ENCODE results near the gene PTPN3. TPM values are rescaled to one million over a fixed set of nuclear protein-coding genes. Genes with fewer than 3 reads are reported as not detected.

PTPN3 gene
- total and polyA plus RNA-seq, 4 donors, result 6.3 to 30.3 (median 23.5) TPM

DNA sequence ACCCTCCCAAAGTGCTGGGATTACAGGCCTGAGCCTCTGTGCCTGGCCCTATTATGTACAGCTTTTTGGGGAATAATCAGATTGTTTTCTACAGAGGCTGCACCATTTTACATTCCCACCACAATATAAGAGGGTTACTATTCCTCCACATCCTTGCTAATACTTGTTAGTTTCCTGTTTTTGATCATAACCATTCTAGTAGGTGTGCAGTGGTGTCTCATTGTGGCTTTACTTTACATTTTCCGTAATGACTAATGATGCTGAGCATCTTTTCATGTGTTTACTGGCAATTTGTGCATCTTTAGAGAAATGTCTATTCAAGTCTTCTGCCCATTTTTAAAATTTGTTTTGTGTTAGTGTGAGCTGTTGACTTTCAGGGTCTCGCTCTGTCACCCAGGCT lies 18.3 kb downstream of the PTPN3 start:
- Histone ChIP-seq H3K27ac (ENCODE audit: low read depth in 1 of 2, low read length in 2 of 2) (peak overlapping the region; percentile 80 to 93), H3K4me3 (ENCODE audit: low read depth in 1 of 3, low read length in 3 of 3) (no peak overlapping the region)
- 94% methylated on average over 2 of the region's 2 CpGs for WGBS

DNA sequence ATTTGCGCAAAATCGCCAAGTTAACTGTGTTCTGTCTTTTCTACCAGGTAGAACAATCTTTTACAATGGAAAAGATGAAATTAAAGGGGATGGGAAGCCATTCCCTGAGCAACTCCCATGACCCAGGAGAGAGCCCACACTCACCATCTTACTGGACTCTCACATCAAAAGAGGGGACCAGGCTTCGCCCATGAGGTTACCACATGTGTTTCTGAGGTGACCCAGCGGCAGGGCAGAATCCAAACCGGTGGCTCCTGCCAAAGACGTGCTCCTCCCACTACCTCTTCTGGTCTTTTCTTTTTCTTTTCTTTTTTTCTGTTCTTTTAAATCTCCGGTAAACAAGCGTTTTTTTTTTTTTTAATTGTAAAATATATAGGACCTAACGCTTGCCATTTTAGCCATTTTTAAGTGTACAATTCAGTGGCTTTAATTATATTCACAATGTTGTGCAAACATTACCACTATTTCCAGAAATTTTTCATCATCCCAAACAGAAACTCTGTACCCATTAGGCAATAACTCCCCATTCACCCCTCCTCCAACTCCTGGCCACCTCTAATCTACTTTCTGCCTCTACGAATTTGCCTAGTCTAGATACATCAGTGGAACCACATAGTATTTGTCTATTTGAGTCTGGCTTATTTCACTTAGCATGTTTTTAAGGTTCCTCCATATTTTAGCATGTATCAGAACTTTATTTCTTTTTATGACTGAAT lies 19.3 kb downstream of the PTPN3 start:
- Histone ChIP-seq H3K27me3 (ENCODE audit: control insufficient read depth in 4 of 4, insufficient read depth in 4 of 4, low read length in 3 of 4) (no peaks in the 10 kb centered on the region), H3K27ac (ENCODE audit: low read depth in 1 of 2, low read length in 2 of 2) (peak overlapping the region; percentile 80 to 93), H3K4me3 (ENCODE audit: low read depth in 1 of 3, low read length in 3 of 3) (peak overlapping the region; percentile 36 to 53 (median 44)), H3K9me3 (ENCODE audit: control insufficient read depth in 4 of 4, low read length in 3 of 4) (no peaks in the 10 kb centered on the region), H3K4me1 (ENCODE audit: control insufficient read depth in 4 of 4, insufficient read depth in 4 of 4, low read length in 3 of 4) (peaks cover 5 to 31% (median 14%) of the 10 kb centered on the region in 4 donors), H3K36me3 (ENCODE audit: control insufficient read depth in 4 of 4, insufficient read depth in 3 of 4, low read depth in 1 of 4, low read length in 3 of 4) (no peaks in the 10 kb centered on the region), H3K9ac (ENCODE audit: low read depth in 1 of 2, low read length in 2 of 2) (peak overlapping the region in 1 of 2 donors; percentile 95)
- TF ChIP-seq, protein P1, sequence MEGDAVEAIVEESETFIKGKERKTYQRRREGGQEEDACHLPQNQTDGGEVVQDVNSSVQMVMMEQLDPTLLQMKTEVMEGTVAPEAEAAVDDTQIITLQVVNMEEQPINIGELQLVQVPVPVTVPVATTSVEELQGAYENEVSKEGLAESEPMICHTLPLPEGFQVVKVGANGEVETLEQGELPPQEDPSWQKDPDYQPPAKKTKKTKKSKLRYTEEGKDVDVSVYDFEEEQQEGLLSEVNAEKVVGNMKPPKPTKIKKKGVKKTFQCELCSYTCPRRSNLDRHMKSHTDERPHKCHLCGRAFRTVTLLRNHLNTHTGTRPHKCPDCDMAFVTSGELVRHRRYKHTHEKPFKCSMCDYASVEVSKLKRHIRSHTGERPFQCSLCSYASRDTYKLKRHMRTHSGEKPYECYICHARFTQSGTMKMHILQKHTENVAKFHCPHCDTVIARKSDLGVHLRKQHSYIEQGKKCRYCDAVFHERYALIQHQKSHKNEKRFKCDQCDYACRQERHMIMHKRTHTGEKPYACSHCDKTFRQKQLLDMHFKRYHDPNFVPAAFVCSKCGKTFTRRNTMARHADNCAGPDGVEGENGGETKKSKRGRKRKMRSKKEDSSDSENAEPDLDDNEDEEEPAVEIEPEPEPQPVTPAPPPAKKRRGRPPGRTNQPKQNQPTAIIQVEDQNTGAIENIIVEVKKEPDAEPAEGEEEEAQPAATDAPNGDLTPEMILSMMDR (IDR thresholded peaks at IDR 0.05; ENCODE audit: low read depth, low read length, missing input control), result no peak
- TF ChIP-seq, protein P2, sequence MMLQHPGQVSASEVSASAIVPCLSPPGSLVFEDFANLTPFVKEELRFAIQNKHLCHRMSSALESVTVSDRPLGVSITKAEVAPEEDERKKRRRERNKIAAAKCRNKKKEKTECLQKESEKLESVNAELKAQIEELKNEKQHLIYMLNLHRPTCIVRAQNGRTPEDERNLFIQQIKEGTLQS (IDR thresholded peaks at IDR 0.05), result peak; percentile 88
- no peak for TF ChIP-seq HNF4G (IDR thresholded peaks at IDR 0.05)
- TF ChIP-seq HNF4A (conservative IDR thresholded peaks at IDR 0.05), result peak; percentile 81 to 85
- TF ChIP-seq NR2F2 (IDR thresholded peaks at IDR 0.05), result no peak
- TF ChIP-seq, protein P3, sequence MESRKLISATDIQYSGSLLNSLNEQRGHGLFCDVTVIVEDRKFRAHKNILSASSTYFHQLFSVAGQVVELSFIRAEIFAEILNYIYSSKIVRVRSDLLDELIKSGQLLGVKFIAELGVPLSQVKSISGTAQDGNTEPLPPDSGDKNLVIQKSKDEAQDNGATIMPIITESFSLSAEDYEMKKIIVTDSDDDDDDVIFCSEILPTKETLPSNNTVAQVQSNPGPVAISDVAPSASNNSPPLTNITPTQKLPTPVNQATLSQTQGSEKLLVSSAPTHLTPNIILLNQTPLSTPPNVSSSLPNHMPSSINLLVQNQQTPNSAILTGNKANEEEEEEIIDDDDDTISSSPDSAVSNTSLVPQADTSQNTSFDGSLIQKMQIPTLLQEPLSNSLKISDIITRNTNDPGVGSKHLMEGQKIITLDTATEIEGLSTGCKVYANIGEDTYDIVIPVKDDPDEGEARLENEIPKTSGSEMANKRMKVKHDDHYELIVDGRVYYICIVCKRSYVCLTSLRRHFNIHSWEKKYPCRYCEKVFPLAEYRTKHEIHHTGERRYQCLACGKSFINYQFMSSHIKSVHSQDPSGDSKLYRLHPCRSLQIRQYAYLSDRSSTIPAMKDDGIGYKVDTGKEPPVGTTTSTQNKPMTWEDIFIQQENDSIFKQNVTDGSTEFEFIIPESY (IDR thresholded peaks at IDR 0.05), result peak; percentile 57
- TF ChIP-seq JUND (IDR thresholded peaks at IDR 0.05), result peak; percentile 39 to 86
- peak; percentile 90 to 92 for TF ChIP-seq RXRA (IDR thresholded peaks at IDR 0.05)
- peak in 1 of 2 donors; percentile 30 for TF ChIP-seq GABPA (IDR thresholded peaks at IDR 0.05 in 1 of 2, conservative IDR thresholded peaks at IDR 0.05 in 1 of 2)
- peak; percentile 96 for TF ChIP-seq SP1 (IDR thresholded peaks at IDR 0.05)
- no peak for TF ChIP-seq FOXA2 (IDR thresholded peaks at IDR 0.05)
- TF ChIP-seq, protein P4, sequence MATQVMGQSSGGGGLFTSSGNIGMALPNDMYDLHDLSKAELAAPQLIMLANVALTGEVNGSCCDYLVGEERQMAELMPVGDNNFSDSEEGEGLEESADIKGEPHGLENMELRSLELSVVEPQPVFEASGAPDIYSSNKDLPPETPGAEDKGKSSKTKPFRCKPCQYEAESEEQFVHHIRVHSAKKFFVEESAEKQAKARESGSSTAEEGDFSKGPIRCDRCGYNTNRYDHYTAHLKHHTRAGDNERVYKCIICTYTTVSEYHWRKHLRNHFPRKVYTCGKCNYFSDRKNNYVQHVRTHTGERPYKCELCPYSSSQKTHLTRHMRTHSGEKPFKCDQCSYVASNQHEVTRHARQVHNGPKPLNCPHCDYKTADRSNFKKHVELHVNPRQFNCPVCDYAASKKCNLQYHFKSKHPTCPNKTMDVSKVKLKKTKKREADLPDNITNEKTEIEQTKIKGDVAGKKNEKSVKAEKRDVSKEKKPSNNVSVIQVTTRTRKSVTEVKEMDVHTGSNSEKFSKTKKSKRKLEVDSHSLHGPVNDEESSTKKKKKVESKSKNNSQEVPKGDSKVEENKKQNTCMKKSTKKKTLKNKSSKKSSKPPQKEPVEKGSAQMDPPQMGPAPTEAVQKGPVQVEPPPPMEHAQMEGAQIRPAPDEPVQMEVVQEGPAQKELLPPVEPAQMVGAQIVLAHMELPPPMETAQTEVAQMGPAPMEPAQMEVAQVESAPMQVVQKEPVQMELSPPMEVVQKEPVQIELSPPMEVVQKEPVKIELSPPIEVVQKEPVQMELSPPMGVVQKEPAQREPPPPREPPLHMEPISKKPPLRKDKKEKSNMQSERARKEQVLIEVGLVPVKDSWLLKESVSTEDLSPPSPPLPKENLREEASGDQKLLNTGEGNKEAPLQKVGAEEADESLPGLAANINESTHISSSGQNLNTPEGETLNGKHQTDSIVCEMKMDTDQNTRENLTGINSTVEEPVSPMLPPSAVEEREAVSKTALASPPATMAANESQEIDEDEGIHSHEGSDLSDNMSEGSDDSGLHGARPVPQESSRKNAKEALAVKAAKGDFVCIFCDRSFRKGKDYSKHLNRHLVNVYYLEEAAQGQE (IDR thresholded peaks at IDR 0.05), result peak; percentile 54
- TF ChIP-seq, protein P5, sequence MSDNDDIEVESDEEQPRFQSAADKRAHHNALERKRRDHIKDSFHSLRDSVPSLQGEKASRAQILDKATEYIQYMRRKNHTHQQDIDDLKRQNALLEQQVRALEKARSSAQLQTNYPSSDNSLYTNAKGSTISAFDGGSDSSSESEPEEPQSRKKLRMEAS (IDR thresholded peaks at IDR 0.05), result peak; percentile 67
- TF ChIP-seq EGR1 (IDR thresholded peaks at IDR 0.05; ENCODE audit: low read depth in 2 of 2), result peak in 1 of 2 donors; percentile 65
- peak; percentile 23 to 36 for TF ChIP-seq RAD21 (IDR thresholded peaks at IDR 0.05)
- TF ChIP-seq TAF1 (conservative IDR thresholded peaks at IDR 0.05), result no peak
- TF ChIP-seq YY1 (IDR thresholded peaks at IDR 0.05), result peak; percentile 59
- no peak for TF ChIP-seq FOXA1 (IDR thresholded peaks at IDR 0.05)
- WGBS, result 43% methylated on average over 10 of the region's 10 CpGs
- DNase-seq (ENCODE audit: low spot score), result no peak

More for the DNA sequence above, 18.3 kb downstream of the PTPN3 start:
- DNase-seq (ENCODE audit: low spot score), result no peak
- no peak for TF ChIP-seq TAF1 (conservative IDR thresholded peaks at IDR 0.05)
- no peak for TF ChIP-seq RAD21 (IDR thresholded peaks at IDR 0.05)
- TF ChIP-seq GABPA (IDR thresholded peaks at IDR 0.05 in 1 of 2, conservative IDR thresholded peaks at IDR 0.05 in 1 of 2), result no peak
- H3K27me3 ChIP-seq (ENCODE audit: control insufficient read depth in 4 of 4, insufficient read depth in 4 of 4, low read length in 3 of 4), result no peaks in the 10 kb centered on the region
- H3K4me1 ChIP-seq (ENCODE audit: control insufficient read depth in 4 of 4, insufficient read depth in 4 of 4, low read length in 3 of 4), result peaks cover 5 to 25% (median 8%) of the 10 kb centered on the region in 4 donors
- peak overlapping the region in 1 of 2 donors; percentile 67 for H3K9ac ChIP-seq (ENCODE audit: low read depth in 1 of 2, low read length in 2 of 2)
- no peaks in the 10 kb centered on the region for H3K36me3 ChIP-seq (ENCODE audit: control insufficient read depth in 4 of 4, insufficient read depth in 3 of 4, low read depth in 1 of 4, low read length in 3 of 4)
- no peaks in the 10 kb centered on the region for H3K9me3 ChIP-seq (ENCODE audit: control insufficient read depth in 4 of 4, low read length in 3 of 4)
